ENCODE data around the gene SCML2.

GRCh38 chrX:18288716-18289115 lies 65.8 kb downstream of the SCML2 start:
- TF ChIP-seq CBX8 (IDR thresholded peaks at IDR 0.05; ENCODE audit: borderline replicate concordance, low read depth, low read length) (no peak), EZH2 (IDR thresholded peaks at IDR 0.05; ENCODE audit: low read depth, low read length, severe bottlenecking) (no peak), CTCF (IDR thresholded peaks at IDR 0.05; ENCODE audit: control extremely low read depth in 1 of 3, insufficient read depth in 1 of 3, low read depth in 1 of 3, low read length in 3 of 3) (no peak), ATF2 (IDR thresholded peaks at IDR 0.05; ENCODE audit: low read length) (no peak), TAF1 (IDR thresholded peaks at IDR 0.05; ENCODE audit: low read depth, low read length) (no peak), RFX5 (IDR thresholded peaks at IDR 0.05; ENCODE audit: borderline replicate concordance, low read depth, low read length) (no peak), BACH1 (IDR thresholded peaks at IDR 0.05; ENCODE audit: low read length) (no peak)
